ENCODE data around the gene LRCH2.
A peak's percentile ranks its signal among the peaks of the same experiment; 100 is the strongest.

The LRCH2 gene

GRCh38 chrX:115192244-115192700 lies 41.6 kb downstream of the LRCH2 start:
- DNase-seq = no peak

DNA sequence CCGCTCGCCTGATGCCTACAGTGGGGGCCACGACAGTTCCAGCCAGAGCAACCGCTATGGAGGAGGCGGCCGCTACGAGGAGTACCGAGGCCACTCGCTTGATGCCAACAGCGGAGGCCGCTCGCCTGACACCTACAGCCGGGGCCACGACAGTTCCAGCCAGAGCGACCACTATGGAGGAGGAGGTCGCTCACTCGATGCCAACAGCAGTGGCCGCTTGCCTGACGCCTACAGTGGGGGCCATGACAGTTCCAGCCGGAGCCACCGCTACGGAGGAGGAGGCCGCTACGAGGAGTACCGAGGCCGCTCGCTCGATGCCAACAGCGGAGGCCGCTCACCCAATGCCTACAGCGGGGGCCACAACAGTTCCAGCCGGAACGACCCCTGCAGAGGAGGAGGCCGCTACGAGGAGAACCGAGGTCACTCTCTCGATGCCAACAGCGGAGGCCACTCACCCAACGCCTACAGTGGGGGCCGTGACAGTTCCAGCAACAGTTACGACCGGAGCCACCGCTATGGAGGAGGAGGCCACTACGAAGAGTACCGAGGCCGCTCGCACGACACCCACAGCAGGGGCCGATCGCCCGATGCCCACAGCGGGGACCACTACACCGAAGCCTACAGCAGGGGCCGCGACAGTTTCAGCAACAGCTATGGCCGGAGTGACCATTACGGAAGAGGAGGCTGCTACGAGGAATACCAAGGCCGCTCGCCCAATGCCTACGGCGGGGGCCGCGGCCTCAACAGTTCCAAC lies 42.2 kb downstream of the LRCH2 start:
- DNase-seq = no peak

DNA sequence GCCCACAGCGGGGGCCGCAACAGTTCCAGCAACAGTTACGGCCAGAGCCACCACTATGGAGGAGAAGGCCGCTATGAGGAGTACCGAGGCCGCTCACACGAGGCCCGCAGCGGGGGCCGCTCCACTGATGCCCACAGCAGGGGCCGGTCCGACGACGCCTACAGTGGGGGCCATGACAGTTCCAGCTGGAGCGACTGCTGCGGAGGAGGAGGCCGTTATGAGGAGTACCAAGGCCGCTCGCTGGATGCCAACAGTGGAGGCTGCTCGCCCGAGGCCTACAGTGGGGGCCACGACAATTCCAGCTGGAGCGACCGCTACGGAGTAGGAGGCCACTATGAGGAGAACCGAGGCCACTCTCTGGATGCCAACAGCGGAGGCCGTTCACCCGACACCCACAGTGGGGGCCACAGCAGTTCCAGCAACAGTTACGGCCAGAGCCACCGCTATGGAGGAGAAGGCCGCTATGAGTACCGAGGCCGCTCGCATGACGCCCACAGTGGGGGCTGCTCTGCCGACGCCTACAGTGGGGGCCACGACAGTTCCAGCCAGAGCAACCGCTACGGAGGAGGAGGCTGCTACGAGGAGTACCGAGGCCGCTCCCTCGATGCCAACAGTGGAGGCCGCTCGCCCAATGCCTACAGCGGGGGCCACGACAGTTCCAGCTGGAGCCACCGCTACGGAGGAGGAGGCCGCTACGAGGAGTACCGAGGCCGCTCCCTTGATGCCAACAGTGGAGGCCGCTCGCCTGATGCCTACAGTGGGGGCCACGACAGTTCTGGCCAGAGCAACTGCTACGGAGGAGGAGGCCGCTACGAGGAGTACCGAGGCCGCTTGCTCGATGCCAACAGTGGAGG lies 43.0 kb downstream of the LRCH2 start:
- DNase-seq = no peak

GRCh38 chrX:115189646-115190635 lies 44.0 kb downstream of the LRCH2 start:
- no peak for DNase-seq

DNA sequence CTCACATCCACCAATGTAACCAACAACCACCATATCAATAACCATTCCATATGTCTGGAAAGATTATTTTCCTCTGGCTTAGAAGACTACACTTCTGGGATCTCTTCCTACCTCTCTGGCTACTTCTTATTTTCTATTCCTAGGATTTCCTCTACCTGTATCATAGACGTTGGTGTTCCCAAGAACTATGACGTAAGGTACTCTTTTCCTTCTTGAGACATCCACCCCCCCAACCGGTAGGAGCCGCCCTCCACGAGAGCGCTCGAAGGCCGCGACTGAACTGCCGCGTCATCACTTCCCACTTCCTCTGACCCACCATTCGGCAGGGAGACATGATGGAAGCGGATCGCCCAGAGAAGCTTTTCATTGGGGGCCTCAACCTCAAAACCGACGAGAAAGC lies 44.8 kb downstream of the LRCH2 start, which contains the start of gene RBMXL3:
Gene RBMXL3, plus strand, starts transcription at position 301 of the 400 bp plus-strand sequence. Its CDS starts 32 bp downstream, at position 333.
- no peak for DNase-seq

DNA sequence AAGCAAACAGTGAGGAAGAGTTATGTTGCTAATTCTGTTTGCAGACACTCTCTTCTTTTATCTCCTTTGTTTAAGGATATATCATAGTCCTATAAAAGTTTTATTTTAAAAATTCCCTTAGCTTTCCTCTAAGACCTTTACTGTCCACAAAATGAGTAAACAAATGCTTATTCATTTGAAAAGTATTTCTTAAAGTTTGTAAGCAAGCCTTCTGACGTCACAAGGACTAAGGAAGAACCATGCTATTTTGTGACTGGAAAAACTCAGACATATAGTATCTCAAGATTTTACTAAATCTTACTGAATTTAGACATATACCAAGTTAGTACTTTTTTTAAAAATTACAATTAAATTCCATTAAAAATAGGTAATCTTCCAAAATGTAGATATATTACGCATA lies 49.9 kb downstream of the LRCH2 start:
- no peak for DNase-seq

- DNase-seq = no peak
These were observed 55.4 kb downstream of the LRCH2 start for GRCh38 chrX:115178473-115178872.

DNA sequence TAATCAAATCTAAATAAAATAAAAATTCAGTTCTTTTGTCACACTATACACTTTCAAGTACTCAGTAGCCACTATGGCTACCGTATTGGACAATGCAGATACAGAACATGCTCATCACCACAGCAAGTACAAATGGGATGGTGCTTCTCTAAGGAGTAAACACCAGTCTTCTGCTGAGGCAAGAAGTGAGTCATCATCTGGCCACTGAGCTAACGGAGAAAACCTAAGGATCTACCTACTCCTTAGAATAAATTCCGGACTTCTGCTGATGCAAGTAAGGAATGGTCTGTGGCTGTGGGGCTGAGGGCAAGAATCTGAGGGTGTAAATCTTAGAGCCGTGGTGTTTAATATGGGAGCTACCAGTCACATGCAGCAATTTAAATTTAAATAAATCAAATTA lies 56.0 kb downstream of the LRCH2 start:
- DNase-seq = no peak

GRCh38 chrX:115174548-115174947 lies 59.3 kb downstream of the LRCH2 start:
- no peak for DNase-seq

DNA sequence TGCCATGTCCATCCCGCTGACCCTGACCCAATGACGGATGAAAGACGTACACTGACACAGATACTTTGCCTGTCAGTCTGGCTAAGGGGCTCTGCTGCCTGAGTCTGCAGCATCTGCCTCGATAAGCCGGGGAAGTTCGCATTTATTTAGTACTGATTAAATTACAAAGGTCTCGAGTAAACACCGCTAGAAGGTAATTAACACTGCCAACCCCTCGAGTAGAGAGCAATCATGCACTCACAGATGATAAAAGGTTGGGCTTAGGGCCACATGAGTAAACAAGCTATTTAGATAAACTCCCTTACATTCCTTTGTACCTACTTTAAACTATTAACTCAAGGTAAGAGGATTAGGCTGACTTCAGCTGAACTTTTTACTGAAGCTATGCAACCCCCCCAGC lies 60.7 kb downstream of the LRCH2 start:
- no peak for DNase-seq

GRCh38 chrX:115147220-115147619 lies 86.7 kb downstream of the LRCH2 start:
- DNase-seq = peak in 1 of 3 experiments; percentile 51

GRCh38 chrX:115142057-115142456 lies 91.8 kb downstream of the LRCH2 start:
- DNase-seq = no peak

DNA sequence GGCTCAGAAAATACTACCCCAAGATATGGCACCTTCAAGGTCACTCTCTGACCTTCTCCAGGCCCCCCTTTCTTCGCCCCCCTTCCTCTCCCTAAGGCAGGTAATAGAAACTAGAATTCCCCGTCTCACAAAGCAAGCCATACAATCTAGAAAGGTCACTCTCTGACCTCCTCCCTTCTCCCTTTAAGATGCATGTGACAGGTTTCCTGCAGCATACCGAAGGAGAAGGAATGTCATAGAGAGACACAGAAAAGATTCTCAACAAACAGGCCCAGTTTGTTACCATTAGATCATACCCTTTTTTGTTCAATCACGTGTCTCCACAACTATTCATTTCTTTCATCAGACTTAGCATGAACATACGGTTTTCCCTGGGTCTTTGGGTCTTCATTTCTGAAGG lies 95.9 kb downstream of the LRCH2 start:
- DNase-seq = no peak

DNA sequence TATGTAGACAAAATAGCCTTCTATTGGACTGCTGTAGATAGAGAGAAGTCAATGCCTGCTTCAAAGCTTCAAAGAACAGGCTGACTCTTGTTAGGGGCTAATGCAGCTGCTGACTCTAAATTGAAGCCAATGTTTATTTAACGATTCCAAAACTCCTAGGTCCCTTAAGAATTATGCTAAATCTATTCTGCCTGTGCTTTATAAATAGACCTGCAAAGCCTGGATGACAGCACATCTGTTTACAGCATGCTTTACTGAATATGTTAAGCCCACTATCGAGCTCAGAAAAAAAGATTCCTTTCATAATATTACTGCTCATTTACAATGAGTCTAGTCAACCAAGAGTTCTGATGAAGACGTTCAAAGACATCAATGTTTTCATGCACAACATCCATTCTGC lies 99.5 kb downstream of the LRCH2 start:
- no peak for DNase-seq

- DNase-seq = no peak
These were observed 121.5 kb downstream of the LRCH2 start for GRCh38 chrX:115112411-115112810.

DNA sequence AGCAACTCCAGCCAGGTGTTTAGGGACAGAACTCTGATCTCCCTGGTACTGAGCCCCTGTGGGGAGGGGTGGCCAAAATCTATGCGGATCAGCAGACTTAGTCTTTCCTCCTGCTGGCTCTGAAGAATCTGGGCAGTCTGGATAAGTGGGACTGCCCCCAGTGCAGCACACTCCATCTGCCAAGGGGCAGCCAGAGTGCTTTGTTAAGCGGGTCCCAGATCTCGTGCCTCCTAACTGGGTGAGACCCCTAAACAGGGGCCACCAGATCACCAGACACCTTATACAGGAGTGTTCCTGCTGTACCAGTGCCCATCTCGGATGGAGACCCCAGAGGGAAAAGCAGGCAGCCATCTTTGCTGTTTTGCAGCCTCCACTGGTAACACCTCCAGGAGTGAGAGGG lies 135.0 kb downstream of the LRCH2 start:
- DNase-seq = no peak

DNA sequence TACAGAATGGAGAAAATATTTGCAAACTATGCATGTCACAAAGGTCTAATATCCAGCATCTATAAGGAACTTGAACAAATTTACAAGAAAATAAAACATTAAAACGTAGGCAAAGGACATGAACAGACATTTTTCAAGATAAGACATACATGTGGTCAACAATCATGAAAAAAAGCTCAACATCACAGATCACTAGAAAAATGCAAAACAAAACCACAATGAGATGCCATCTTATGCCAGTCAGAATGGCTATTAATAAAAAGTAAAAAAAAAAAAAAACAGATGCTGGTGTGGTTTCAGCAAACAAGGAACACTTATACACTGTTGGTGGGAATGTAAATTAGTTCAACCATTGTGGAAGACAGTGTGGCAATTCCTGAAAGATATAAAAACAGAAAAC lies 140.7 kb downstream of the LRCH2 start:
- no peak for DNase-seq

DNA sequence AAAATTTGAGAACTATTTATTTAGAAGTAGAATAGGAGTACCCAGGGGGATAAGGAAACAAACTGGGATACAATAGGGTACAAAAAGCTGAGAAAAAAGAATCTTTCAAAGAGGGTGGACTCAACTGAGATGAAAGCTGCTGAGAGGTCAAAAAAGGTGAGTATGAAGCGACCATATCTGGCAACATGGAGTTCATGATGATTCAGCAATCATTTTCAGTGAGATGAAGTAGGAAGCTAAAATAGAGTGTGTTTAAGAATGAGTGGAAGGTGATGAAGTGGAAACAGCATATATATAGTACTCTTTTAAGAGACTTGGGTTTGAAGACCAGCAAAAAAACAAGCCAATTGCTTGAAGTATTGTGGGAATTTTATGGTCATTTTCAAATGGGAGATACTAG lies 144.5 kb downstream of the LRCH2 start:
- DNase-seq = no peak

- DNase-seq = no peak
These were observed 165.0 kb downstream of the LRCH2 start for GRCh38 chrX:115068896-115069295.

- no peak for DNase-seq
These were observed 166.1 kb downstream of the LRCH2 start for GRCh38 chrX:115067812-115068211.

DNA sequence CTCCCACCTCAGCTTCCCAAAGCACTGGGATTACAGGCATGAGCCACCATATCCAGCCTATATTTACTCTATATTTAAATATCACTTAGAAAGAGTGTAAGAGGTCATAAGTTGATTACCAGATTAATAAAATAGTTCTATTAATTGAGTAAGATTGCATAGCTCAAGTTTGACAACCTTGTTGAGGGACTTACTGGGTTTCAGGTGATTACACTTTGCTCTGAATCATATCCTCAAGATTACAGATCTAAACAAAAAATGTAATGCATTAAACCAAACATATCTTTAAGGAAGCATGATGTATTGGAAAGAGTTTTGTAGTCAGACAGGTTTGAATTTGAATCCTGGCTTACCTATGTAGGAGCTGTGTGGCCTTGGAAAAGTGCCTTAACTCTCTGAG lies 168.6 kb downstream of the LRCH2 start:
- DNase-seq = no peak
